A549 (cell line): ENCODE results near the gene IGSF9.

Experiments used
- CTCF ChIP-seq: fragments of >200 bp; sonication (Bioruptor Twin); formaldehyde crosslinking; IDR thresholded peaks from 3 replicates; pipeline ENCODE4 v1.5.1; 2016
- SREBF2 ChIP-seq: fragments of 450-650 bp; IDR thresholded peaks from 2 replicates; pipeline ENCODE4 v1.6.1; 2014; ENCODE audit warnings: mild to moderate bottlenecking, moderate library complexity

GRCh38 chr1:159879136-159879535 is 66.3 kb downstream of the IGSF9 start:
- TF ChIP-seq CTCF (no peak), SREBF2 (no peak)
